CD4-positive, alpha-beta T cell treated with Interferon alpha-2 for 1 hour (primary cell): ENCODE data around the gene SHROOM2.

ENCODE experiments used
- DNase-seq, 2 donors: peaks; one replicate each; pipeline ENCODE4 v3.0.0-alpha.2; 2020 to 2022

The SHROOM2 gene

DNA sequence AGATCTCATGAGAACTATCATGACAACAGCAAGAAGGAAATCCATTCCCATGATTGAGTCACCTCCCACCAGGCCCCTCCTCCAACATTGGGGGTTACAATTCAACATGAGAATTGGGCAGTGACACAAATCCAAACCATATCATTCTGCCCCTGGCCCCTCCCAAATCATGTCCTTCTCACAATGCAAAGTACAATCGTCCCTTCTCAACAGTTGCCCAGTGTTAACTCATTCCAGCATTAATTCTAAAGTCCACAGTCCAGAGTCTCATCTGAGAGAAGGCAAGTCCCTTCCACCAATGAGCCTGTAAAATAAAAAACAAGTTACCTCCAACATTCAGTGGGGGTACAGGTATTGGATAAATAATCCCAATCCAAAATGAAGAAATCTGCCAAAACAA is 166.1 kb downstream of the SHROOM2 start:
- DNase-seq: no peak

DNA sequence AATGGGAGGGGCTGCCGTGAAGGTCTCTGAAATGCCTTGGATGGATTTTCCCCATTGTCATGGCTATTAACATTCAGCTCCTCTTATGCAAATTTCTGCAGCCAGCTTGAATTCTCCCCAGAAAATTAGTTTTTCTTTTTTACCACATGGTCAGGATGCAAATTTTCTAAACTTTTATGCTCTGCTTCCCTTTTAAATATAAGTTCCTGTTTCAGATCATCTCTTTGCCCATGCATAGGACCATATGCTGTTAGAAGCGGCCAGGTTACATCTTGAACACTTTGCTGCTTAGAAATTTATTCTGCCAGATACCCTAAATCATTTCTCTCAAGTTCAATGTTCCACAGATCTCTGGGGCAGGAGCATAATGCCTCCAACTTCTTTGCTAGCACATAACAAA is 167.2 kb downstream of the SHROOM2 start:
- no peak for DNase-seq

DNA sequence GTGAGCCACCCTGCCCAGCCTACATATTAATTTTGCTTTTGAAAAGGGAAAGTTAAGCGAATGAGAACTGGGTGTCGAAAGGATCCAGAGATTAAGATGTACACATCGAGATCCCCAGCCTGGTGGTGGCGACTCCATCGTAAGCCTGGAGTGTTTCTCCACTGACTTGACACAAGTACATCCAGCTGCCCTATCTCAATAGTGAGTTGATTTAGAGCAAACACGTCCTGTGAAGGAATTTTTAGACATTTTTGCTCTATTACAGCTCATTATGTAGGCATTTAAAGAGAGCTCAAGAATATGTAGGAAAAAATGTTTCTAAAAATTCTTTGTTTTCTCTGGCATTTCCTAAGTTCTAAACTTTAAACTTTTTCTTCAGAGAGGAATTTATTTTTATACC is 169.3 kb downstream of the SHROOM2 start:
- DNase-seq: no peak

DNA sequence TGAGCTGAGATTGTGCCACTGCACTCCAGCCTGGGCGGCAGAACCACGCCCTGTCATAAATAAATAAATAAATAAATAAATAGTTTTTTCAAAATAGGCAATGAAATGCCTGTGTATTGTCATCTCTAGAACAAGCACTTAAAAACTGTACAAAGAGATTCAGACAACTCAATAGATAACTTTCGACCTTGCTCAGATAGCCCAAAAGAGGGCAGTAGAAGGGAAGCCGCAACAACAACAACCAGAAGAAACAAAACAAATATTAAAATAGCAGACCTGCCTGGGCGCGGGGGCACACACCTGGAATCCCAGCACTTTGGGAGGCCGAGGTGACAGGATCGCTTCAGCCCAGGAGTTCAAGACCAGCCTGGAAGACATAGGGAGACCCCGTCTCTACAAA is 171.5 kb downstream of the SHROOM2 start:
- no peak for DNase-seq

GRCh38 chrX:9958183-9958582 is 172.0 kb downstream of the SHROOM2 start:
- no peak for DNase-seq

DNA sequence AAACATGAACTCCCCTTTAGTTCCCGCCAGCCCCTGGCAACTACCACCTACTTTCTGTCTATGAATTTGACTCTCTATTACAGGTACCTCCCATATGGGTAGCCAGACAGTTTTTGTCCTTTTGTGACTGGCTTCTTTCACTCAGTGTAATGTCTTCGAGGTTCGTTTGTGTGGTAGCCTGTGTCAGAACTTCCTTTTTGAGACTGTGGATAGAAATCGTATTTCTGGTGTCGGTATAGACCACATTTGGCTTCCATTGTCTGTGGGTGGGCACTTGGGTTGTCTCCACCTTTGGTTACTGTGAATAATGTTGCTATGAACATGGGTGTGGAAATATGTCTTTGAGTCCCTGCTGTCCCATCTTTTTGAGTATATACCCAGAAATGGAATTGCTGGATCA is 175.5 kb downstream of the SHROOM2 start:
- no peak for DNase-seq

DNA sequence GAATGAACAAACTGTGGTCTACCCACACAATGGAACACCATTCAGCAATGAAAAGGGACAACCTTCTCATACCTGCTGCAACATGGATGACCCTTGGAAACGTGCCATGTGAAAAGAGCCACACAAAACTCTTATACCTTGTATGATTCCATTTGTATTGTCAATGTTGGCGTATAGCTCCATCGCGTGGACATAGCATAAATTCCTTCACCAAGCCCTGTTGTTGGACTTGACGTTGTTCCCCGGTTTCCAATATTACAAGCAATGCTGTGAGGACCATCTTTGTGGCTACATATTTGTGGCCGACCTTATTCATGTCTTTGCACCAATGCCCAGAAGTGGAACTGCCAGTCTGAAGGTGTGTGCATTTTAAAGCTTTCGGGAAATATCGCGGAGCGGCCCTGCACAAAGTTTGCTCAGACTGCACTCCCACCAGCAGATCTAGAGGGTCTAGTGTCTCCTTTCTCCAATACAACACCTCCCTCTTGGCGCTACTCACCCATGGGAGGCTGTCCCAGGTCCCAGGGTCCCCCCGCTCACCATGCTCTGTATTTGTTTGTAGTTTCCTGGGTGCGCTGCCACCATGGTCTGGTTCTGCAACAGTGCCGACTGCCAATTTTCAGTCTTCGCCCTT is 180.7 kb downstream of the SHROOM2 start, which contains the start of gene CLDN34:
TSS of gene CLDN34 (plus strand) at position 584 of the 634 bp plus-strand sequence. CDS start at position 584, 0 bp downstream.
- no peak for DNase-seq

- DNase-seq: no peak
Measured at GRCh38 chrX:9977635-9978034, 191.4 kb downstream of the SHROOM2 start.

- DNase-seq: no peak
Measured at GRCh38 chrX:9980401-9980800, 194.2 kb downstream of the SHROOM2 start.

DNA sequence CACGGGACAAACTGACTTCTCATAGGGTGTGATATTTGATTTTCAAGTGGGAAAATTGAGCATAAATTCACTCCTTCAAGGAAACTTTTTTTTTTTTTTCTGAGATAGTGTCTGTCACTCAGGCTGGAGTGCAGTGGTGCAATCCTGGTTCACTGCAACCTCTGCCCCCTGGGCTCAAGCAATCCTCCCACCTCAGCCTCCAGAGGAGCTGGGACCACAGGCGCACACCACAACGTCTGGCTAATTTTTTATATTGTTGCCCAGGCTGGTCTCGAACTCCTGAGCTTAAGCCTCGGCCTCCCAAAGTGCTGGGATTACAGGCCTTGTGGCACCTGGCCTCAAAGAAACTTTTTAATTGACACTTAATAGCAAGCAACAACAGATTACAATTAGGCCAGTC is 194.7 kb downstream of the SHROOM2 start:
- no peak for DNase-seq

- no peak for DNase-seq
Measured at GRCh38 chrX:9983441-9983840, 197.2 kb downstream of the SHROOM2 start.

DNA sequence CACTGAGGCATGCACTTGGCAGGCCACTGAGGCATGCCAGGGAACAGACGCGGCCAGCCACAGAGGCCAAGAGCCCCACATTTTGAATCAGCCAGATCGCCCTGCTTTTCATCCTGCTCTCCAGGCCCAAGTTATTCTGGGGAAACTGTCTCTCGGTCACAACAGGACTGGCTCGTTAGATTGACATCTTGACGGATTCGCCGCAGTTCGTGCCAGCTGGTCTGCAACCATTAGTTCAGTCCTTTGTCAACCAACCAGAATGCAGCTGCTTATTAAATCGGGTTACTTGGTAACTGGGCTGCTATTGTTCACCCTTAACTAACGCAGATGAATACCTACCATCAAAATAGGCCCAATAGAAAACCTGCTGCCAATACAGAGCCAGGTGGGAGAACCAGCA is 197.6 kb downstream of the SHROOM2 start:
- no peak for DNase-seq

DNA sequence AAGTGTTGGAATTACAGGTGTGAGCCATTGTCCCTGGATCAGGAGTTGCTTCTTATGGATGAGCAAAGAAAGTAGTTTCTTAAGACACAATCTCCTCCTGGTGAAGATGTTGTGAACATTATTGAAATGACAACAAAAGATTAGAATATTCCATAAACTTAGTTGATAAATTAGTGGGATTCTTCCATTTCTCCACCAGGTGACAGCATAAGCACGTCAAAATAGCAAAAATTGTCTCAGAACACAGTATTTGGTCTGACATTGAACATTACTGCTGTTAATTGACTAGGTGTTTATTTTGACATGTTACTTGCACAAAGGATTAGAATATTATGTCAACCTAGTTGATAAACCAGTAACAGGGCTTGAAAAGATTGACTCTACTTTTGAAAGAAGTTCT is 202.5 kb downstream of the SHROOM2 start:
- DNase-seq: peak in 1 of 2 donors; percentile 33

DNA sequence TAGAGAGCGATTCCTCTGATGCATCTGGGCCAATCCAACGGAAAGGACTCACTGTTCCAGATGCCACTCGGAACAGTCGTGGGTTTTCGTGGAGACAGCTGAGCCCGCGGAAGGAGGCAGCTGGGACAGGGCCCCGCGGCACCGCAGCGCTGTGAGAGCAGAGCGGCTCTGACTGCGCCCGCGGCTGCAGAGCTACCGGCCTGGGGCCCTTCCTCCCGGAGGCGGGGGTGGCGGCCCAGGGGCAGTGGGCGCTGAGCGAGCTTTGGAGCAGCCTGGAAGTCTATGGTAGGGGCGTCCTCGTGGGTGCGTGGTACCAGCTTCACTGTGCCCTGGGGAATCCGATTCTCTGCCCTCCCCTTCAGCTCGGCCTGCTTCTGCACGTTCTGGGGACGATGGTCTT is 205.8 kb downstream of the SHROOM2 start:
- no peak for DNase-seq

DNA sequence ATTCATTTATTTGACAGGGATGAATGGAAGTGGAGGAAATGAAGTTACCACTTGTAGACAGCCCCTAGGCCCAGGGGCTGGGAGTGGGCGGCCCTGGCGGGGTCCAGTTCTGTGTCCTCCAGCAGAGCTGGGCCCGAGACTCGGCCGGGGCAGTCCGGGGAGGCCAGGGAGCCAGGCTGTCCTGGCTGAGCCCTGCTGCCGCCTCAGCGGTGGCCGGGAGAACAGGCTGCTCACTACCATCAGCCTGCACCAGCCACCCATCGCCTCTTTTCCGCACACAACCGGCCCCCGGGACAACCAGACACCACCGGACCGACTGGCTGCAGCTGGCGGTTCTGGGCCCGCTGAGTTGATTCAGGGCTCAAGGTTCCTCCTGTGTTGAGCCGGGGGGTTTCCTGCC is 206.5 kb downstream of the SHROOM2 start:
- DNase-seq: no peak

GRCh38 chrX:9995855-9996339 is 209.7 kb downstream of the SHROOM2 start:
- DNase-seq: peak; percentile 70 to 77

DNA sequence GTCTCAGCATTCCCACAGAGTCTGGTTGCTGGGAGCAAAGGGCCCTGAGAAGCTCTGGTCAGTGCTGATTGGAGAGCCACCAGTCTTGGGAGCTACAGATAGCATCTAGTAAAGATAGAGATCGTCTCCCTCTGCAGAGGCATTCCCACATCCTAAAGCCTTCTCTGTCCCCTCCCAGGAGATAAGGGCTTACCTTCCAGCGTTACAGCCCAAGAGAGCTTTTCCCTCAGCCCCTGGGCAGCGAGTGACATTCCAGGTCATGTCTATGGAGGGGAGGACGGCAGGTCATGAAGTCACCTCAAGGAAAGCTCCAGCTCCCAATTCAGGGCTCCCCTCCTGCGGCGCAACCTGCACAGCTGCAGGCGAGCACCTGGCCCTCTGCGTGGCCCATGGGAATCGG is 210.8 kb downstream of the SHROOM2 start:
- no peak for DNase-seq

GRCh38 chrX:9997524-9997923 is 211.3 kb downstream of the SHROOM2 start:
- DNase-seq: peak in 1 of 2 donors; percentile 25
